H9 (cell line): ENCODE data around the gene SKAP1. TPM values are rescaled to one million over a fixed set of nuclear protein-coding genes. Genes with fewer than 3 reads are reported as not detected.

Source experiments
- DNase-seq: peaks from one replicate; pipeline ENCODE4 v3.0.0-alpha.2; 2017
- H2AFZ ChIP-seq: one replicate; pipeline ENCODE4 v1.6.1; 2013; ENCODE audit warnings: mild to moderate bottlenecking, low read length, control low read depth, moderate library complexity
- H2AK5ac ChIP-seq: 2 replicates; pipeline ENCODE4 v1.6.1; 2013; ENCODE audit warnings: low read length, control low read depth, mixed read lengths; ENCODE audit not compliant: insufficient read length
- H2BK120ac ChIP-seq: one replicate; pipeline ENCODE4 v1.6.1; 2013; ENCODE audit warnings: low read depth, mild to moderate bottlenecking, low read length, control low read depth, inconsistent platforms; ENCODE audit not compliant: poor library complexity, severe bottlenecking
- H2BK12ac ChIP-seq: 2 replicates; pipeline ENCODE4 v1.6.1; 2013; ENCODE audit warnings: low read length, control low read depth, mixed read lengths, low read depth; ENCODE audit not compliant: insufficient read length
- H2BK15ac ChIP-seq: 2 replicates; pipeline ENCODE4 v1.6.1; 2013; ENCODE audit warnings: low read depth, low read length, control low read depth
- H2BK20ac ChIP-seq: one replicate; pipeline ENCODE4 v1.6.1; 2013; ENCODE audit warnings: low read depth, mild to moderate bottlenecking, low read length, control low read depth, inconsistent platforms; ENCODE audit not compliant: poor library complexity, severe bottlenecking
- H2BK5ac ChIP-seq: 2 replicates; pipeline ENCODE4 v1.6.1; 2013; ENCODE audit warnings: low read length, control low read depth, mixed read lengths; ENCODE audit not compliant: insufficient read length
- H3K14ac ChIP-seq: 2 replicates; pipeline ENCODE4 v1.6.1; 2013; ENCODE audit warnings: low read length, control low read depth; ENCODE audit not compliant: insufficient read depth
- H3K18ac ChIP-seq: 2 replicates; pipeline ENCODE4 v1.6.1; 2013; ENCODE audit warnings: low read depth, mild to moderate bottlenecking, mixed read lengths, low read length, control low read depth; ENCODE audit not compliant: insufficient read length
- H3K23ac ChIP-seq: 2 replicates; pipeline ENCODE4 v1.6.1; 2013; ENCODE audit warnings: low read length, control low read depth, mixed read lengths, low read depth; ENCODE audit not compliant: insufficient read length
- H3K23me2 ChIP-seq: 2 replicates; pipeline ENCODE4 v1.6.1; 2013; ENCODE audit warnings: low read depth, mild to moderate bottlenecking, mixed read lengths, low read length, control low read depth; ENCODE audit not compliant: insufficient read length, poor library complexity, severe bottlenecking
- H3K27ac ChIP-seq: 2 replicates; pipeline ENCODE4 v1.5.1; 2013; ENCODE audit warnings: low read length, control low read depth, mixed read lengths, low read depth; ENCODE audit not compliant: insufficient read length
- H3K27me3 ChIP-seq: 2 replicates; pipeline ENCODE4 v1.6.1; 2013; ENCODE audit warnings: low read length, control low read depth, inconsistent platforms; ENCODE audit not compliant: insufficient read depth
- H3K4ac ChIP-seq: 2 replicates; pipeline ENCODE4 v1.6.1; 2013; ENCODE audit warnings: low read depth, mild to moderate bottlenecking, control low read depth, inconsistent platforms, low read length, moderate library complexity
- H3K4me1 ChIP-seq: 2 replicates; pipeline ENCODE4 v1.6.1; 2013; ENCODE audit warnings: low read length, control low read depth, inconsistent platforms; ENCODE audit not compliant: insufficient read depth
- H3K4me2 ChIP-seq: 2 replicates; pipeline ENCODE4 v1.6.1; 2013; ENCODE audit warnings: low read length, control low read depth, mixed read lengths; ENCODE audit not compliant: insufficient read length, insufficient read depth
- H3K56ac ChIP-seq: 2 replicates; pipeline ENCODE4 v1.6.1; 2013; ENCODE audit warnings: low read depth, mild to moderate bottlenecking, mixed read lengths, low read length, control low read depth; ENCODE audit not compliant: insufficient read length
- H3K79me1 ChIP-seq: 2 replicates; pipeline ENCODE4 v1.6.1; 2013; ENCODE audit warnings: low read depth, mild to moderate bottlenecking, moderate library complexity, low read length, control low read depth, inconsistent platforms; ENCODE audit not compliant: insufficient read depth, poor library complexity, severe bottlenecking
- H3K79me2 ChIP-seq: 2 replicates; pipeline ENCODE4 v1.6.1; 2013; ENCODE audit warnings: low read length, control low read depth, inconsistent platforms; ENCODE audit not compliant: insufficient read depth
- H3K9ac ChIP-seq: 2 replicates; pipeline ENCODE4 v1.6.1; 2013; ENCODE audit warnings: low read length, control low read depth, mixed read lengths; ENCODE audit not compliant: insufficient read length; ENCODE audit errors: extremely low read depth
- H3K9me3 ChIP-seq: one replicate; pipeline ENCODE4 v1.6.1; 2013; ENCODE audit warnings: low read depth, low read length, inconsistent platforms; ENCODE audit not compliant: control insufficient read depth
- H3T11ph ChIP-seq: one replicate; pipeline ENCODE4 v1.6.1; 2013; ENCODE audit warnings: mild to moderate bottlenecking, low read length, control low read depth, inconsistent platforms
- H4K20me1 ChIP-seq: one replicate; pipeline ENCODE4 v1.6.1; 2013; ENCODE audit not compliant: control insufficient read depth, insufficient read length, insufficient read depth
- H4K5ac ChIP-seq: 2 replicates; pipeline ENCODE4 v1.6.1; 2013; ENCODE audit warnings: low read depth, mild to moderate bottlenecking, mixed read lengths, low read length, control low read depth; ENCODE audit not compliant: insufficient read length
- H4K8ac ChIP-seq: replicated peaks from 2 replicates; pipeline ENCODE4 v1.6.1; 2013; ENCODE audit warnings: low read length, control low read depth, mixed read lengths, low read depth; ENCODE audit not compliant: insufficient read length
- H4K91ac ChIP-seq: 2 replicates; pipeline ENCODE4 v1.6.1; 2013; ENCODE audit warnings: low read depth, mild to moderate bottlenecking, moderate library complexity, mixed read lengths, low read length, control low read depth; ENCODE audit not compliant: insufficient read length
- H3K27ac Mint-ChIP-seq, 3 experiments: 2 replicates in 2 of 3; 3 replicates in 1 of 3; pipeline ENCODE4 v1.8.0; 2020 to 2021; ENCODE audit warnings: mixed read lengths in 3 of 3, mild to moderate bottlenecking in 1 of 3, moderate library complexity in 1 of 3
- H3K27me3 Mint-ChIP-seq: 2 replicates; pipeline ENCODE4 v1.8.0; 2021; ENCODE audit warnings: low read depth, mild to moderate bottlenecking, moderate library complexity, mixed read lengths
- H3K36me3 Mint-ChIP-seq, 3 experiments: 2 replicates in 2 of 3; 3 replicates in 1 of 3; pipeline ENCODE4 v1.8.0; 2020 to 2021; ENCODE audit warnings: low read depth in 3 of 3, mixed read lengths in 3 of 3; ENCODE audit not compliant: insufficient read depth in 1 of 3
- H3K4me1 Mint-ChIP-seq, 2 experiments: 2 replicates each; pipeline ENCODE4 v1.8.0; 2020; ENCODE audit warnings: mixed read lengths in 2 of 2
- H3K4me3 Mint-ChIP-seq, 2 experiments: 2 replicates in 1 of 2; 3 replicates in 1 of 2; pipeline ENCODE4 v1.8.0; 2020 to 2021; ENCODE audit warnings: mild to moderate bottlenecking in 2 of 2, mixed read lengths in 2 of 2, moderate library complexity in 1 of 2
- H3K9me3 Mint-ChIP-seq, 2 experiments: 2 replicates in 1 of 2; 3 replicates in 1 of 2; pipeline ENCODE4 v1.8.0; 2020; ENCODE audit warnings: mild to moderate bottlenecking in 2 of 2, mixed read lengths in 2 of 2, moderate library complexity in 1 of 2
- WGBS: extraction: QIAGEN DNeasy Blood & Tissue Kit; methylation state at CpG from one replicate; pipeline ENCODE4 v1.1.7; 2013; ENCODE audit warnings: missing lambda C conversion rate, low lambda C conversion rate, mixed read lengths; ENCODE audit not compliant: insufficient read length; ENCODE audit errors: extremely low coverage; 5-methylcytosine and 5-hydroxymethylcytosine counted together
- total RNA-seq: library from RNA; stranded (reverse); gene quantifications from 2 replicates; pipeline ENCODE4 v1.2.1, GENCODE V29; 2021
- TF ChIP-seq, protein P1 (sequence below): fragments of 200-600 bp; sonication (generic); conservative IDR thresholded peaks from 3 replicates; pipeline ENCODE4 v1.8.0; 2021; ENCODE audit warnings: antibody characterized with exemption, mild to moderate bottlenecking

The SKAP1 gene
- total RNA-seq, 1 experiment from 2014 or later, result not detected

DNA sequence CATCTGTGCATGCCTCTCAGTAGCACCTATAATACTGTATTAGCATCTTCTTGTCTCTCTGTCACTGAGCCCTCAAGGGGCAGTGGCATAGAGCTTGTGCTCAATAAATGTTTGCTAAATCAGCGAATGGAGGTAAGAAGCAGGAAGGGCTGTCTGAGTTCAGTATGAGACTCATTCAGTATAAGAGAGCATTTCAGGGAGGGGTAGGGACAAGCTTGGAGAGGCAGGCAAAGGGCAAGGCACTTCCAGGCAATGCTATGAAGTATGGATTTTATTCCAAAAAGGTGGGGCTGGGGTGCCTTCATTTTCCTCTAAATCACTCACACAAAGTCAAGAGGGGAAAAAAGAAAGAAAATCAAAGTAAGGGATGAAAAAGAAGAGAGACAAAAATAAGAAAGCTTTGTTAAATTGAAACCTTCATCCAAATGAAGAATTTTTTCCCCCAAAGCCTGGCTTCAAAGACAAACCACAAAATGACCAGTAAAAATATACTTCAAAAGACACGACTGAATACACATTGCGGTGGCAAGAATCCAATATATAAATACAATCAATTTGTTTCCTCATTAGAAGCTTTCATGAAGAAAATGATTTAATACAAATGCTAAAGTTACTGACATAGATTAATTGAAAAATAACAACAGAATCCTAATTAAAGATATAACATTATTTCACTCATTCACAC, 51.2 kb downstream of the SKAP1 start:
- no peaks in the 10 kb centered on the region for H3K27me3 ChIP-seq
- no peak overlapping the region for H2BK12ac ChIP-seq
- H3K27me3 Mint-ChIP-seq, result peaks cover 30% of the 10 kb centered on the region
- no peak overlapping the region for H4K8ac ChIP-seq
- no peak overlapping the region for H3K18ac ChIP-seq
- no peak overlapping the region for H2BK15ac ChIP-seq
- no peak overlapping the region for H3K4ac ChIP-seq
- TF ChIP-seq, protein P1, sequence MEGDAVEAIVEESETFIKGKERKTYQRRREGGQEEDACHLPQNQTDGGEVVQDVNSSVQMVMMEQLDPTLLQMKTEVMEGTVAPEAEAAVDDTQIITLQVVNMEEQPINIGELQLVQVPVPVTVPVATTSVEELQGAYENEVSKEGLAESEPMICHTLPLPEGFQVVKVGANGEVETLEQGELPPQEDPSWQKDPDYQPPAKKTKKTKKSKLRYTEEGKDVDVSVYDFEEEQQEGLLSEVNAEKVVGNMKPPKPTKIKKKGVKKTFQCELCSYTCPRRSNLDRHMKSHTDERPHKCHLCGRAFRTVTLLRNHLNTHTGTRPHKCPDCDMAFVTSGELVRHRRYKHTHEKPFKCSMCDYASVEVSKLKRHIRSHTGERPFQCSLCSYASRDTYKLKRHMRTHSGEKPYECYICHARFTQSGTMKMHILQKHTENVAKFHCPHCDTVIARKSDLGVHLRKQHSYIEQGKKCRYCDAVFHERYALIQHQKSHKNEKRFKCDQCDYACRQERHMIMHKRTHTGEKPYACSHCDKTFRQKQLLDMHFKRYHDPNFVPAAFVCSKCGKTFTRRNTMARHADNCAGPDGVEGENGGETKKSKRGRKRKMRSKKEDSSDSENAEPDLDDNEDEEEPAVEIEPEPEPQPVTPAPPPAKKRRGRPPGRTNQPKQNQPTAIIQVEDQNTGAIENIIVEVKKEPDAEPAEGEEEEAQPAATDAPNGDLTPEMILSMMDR, result no peak
- no peak for DNase-seq
- H3K27ac ChIP-seq, result no peak overlapping the region
- no peak overlapping the region for H2BK5ac ChIP-seq
- no peak overlapping the region for H3K4me2 ChIP-seq
- WGBS, result no CpG with 5 or more reads among the region's 3 CpGs
- H3K56ac ChIP-seq, result no peak overlapping the region
- no peak overlapping the region for H4K91ac ChIP-seq
- H3K27ac Mint-ChIP-seq, result no peak overlapping the region
- no peak overlapping the region for H3K4me3 Mint-ChIP-seq
- no peaks in the 10 kb centered on the region for H3K23me2 ChIP-seq
- H4K5ac ChIP-seq, result no peak overlapping the region
- H2BK120ac ChIP-seq, result no peak overlapping the region
- H2AFZ ChIP-seq, result no peak overlapping the region
- H2AK5ac ChIP-seq, result no peak overlapping the region
- no peak overlapping the region for H3T11ph ChIP-seq
- no peak overlapping the region for H3K23ac ChIP-seq
- H3K79me1 ChIP-seq, result no peaks in the 10 kb centered on the region
- H3K9ac ChIP-seq, result no peak overlapping the region
- H3K9me3 Mint-ChIP-seq, result no peaks in the 10 kb centered on the region
- H3K4me1 ChIP-seq, result no peaks in the 10 kb centered on the region
- H3K4me1 Mint-ChIP-seq, result no peaks in the 10 kb centered on the region
- no peaks in the 10 kb centered on the region for H3K9me3 ChIP-seq
- no peaks in the 10 kb centered on the region for H4K20me1 ChIP-seq
- no peaks in the 10 kb centered on the region for H3K36me3 Mint-ChIP-seq
- H3K79me2 ChIP-seq, result no peaks in the 10 kb centered on the region
- no peak overlapping the region for H2BK20ac ChIP-seq
- no peak overlapping the region for H3K14ac ChIP-seq
